Activated CD4-positive, alpha-beta T cell treated with anti-CD3 and anti-CD28 coated beads, Interleukin-2, amount 50 U/mL, for 48 hours (primary cell): ENCODE results near the gene KRTAP9-8.
"Not testable (repeated sequence)": the region's sequence is repeated elsewhere in the genome, so short reads cannot be mapped to it uniquely, and the experiment has no call there.

Experiments used
- DNase-seq, 2 experiments: peaks; one replicate each; pipeline ENCODE4 v3.0.0-alpha.2; 2020

Gene KRTAP9-8, protein sequence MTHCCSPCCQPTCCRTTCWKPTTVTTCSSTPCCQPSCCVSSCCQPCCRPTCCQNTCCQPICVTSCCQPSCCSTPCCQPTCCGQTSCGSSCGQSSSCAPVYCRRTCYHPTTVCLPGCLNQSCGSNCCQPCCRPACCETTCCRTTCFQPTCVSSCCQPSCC

DNA sequence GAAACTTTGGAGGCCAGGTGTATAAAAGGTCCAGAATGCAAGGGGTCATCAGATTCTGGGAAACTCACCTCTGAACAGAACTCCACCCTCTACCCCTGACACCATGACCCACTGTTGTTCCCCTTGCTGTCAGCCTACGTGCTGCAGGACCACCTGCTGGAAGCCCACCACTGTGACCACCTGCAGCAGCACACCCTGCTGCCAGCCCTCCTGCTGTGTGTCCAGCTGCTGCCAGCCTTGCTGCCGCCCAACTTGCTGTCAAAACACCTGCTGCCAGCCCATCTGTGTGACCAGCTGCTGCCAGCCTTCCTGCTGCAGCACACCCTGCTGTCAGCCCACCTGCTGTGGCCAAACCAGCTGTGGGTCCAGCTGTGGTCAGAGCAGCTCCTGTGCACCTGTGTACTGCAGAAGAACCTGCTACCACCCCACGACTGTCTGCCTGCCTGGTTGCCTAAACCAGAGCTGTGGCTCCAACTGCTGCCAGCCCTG is at the start of gene KRTAP9-8:
KRTAP9-8 (plus strand) TSS at position 51 of the 489 bp plus-strand sequence; CDS start at position 104, 53 bp downstream.
- DNase-seq: not testable (repeated sequence)

DNA sequence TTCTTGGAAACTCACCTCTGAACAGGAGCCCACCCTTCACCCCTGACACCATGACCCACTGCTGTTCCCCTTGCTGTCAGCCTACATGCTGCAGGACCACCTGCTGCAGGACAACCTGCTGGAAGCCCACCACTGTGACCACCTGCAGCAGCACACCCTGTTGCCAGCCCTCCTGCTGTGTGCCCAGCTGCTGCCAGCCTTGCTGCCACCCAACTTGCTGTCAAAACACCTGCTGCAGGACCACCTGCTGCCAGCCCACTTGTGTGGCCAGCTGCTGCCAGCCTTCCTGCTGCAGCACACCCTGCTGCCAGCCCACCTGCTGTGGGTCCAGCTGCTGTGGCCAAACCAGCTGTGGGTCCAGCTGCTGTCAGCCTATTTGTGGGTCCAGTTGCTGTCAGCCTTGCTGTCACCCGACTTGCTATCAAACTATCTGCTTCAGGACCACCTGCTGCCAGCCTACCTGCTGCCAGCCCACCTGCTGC is 47.9 kb upstream of the KRTAP9-8 start, which contains the start of gene KRTAP9-1:
KRTAP9-1 (plus strand) TSS at position 51 of the 482 bp plus-strand sequence; CDS start at position 51, 0 bp downstream.
- not testable (repeated sequence) for DNase-seq

DNA sequence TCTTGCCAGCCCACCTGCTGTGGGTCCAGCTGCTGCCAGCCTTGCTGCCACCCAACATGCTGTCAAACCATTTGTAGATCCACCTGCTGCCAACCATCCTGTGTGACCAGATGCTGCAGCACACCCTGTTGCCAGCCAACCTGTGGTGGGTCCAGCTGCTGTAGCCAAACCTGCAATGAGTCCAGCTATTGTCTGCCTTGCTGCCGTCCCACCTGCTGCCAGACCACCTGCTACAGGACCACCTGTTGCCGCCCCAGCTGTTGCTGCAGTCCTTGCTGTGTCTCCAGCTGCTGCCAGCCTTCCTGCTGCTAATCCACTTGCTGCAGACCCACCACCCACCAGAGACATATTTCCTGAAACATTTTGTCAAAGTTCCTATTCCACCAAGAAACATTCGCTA is 47.5 kb upstream of the KRTAP9-8 start:
- no peak for DNase-seq

DNA sequence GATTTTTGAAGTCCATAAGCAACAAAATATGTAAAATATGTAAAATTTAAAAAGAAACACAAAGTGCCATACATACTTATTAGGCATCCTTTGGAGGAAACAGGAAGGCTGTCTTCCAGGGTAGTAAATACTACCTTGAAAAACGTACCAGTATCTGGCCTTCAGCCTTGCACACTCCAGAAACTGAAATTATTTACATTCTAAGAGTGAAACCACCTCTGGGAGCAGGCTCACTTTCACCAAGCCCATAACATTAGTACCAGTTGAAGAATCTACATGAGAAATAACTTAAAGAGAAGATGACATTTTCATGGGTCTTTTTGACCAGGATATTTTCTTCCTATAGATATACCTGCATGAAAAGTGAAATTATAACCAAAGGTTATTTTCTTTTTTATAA is 41.7 kb upstream of the KRTAP9-8 start:
- DNase-seq: no peak

DNA sequence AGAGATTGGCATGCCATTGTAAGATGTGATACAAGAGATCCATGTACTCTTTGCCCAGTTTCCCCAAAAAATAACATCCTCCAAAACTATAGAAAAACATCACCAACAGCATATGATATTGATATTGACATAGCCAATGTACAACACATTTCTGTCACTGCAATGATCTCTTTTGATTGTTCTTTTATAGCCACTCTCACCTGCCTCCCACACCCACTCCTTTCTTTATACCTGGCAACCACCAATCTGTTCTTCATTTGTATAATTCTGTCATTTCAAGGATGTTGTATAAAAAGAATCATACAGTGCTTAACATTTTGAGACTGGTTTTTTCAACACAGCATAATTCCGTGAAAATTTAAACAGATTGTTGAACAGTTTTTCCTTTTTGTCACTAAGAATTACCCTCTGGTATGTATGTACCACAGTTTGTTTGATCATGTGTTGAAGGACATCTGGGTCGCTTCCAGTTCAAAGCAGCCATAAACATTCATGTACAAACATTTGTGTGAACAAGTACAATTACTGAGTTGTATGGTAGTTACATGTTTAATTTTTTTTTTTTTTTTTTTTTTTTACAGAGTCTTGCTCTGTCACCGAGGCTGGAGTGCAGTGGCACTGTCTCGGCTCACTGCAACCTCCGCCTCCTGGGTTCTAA is 38.2 kb upstream of the KRTAP9-8 start:
- DNase-seq: no peak

DNA sequence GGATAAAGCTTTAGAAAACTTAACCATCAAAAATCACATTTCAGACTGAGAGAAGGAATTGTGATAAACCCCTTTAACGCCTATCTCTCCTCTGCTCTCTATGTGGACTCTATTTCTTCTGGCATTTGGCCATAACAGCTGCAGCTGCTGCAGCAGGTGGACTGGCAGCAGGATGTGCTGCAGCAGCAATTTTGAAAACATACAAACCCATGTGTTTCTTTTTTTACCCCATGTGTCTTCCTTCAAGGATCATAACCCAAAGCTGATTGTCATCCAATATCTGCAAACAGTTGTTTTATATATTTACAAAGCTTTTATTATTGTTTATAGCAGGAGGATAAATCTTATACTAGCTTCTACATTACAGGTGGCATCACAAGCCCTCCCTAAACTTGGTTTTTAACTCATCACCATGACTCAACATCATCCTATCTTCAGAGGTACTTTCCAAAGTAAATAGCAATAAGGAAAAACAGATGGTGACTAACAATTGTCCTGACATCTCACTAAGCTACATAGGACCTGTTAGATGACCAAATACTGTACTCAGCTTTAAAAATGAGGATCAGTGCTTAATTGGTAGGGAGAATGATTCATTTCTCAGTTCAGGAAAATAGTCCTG is 25.8 kb upstream of the KRTAP9-8 start:
- no peak for DNase-seq

DNA sequence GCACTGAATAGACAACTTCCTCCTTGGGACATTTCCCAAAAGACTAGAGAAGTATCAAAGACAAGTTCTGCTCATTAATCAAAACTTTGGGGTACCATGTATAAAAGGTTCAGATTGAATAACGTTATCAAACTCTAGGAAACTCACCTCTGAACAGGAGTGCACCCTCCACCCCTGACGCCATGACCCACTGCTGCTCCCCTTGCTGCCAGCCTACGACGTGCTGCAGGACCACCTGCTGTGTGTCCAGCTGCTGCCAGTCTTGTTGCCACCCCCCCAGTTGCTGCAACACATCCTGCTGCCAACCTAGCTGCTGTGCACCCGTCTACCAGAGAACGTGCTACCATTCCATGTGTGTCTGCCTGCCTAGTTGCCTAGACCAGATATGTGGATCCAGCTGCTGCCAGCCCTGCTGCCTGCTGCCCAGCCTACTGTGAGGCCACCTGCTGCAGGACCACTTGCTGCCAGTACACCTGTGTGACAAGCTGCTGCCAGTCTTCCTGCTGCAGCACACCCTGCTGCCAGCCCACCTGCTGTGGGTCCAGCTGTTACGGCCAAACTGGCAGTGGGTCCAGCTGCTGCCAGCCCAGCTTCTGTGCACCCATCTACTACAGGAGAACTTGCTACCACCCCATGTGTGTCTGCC is 25.2 kb upstream of the KRTAP9-8 start:
- no peak for DNase-seq

DNA sequence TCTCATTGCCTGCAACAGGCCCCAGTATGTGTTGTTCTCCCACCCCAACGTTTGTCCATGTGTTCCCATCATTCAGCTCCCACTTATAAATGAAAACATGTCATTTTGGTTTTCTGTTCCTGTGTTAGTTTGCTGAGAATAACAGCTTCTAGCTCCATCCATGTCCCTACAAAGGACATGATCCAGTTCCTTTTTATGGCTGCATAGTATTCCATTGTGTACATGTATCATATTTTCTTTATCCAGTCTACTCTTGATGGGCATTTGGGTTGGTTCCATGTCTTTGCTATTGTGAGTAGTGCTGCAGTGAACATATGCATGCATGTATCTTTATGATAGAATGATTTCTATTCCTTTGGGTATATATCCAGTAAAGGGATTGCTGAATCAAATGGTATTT is 22.1 kb upstream of the KRTAP9-8 start:
- no peak for DNase-seq

DNA sequence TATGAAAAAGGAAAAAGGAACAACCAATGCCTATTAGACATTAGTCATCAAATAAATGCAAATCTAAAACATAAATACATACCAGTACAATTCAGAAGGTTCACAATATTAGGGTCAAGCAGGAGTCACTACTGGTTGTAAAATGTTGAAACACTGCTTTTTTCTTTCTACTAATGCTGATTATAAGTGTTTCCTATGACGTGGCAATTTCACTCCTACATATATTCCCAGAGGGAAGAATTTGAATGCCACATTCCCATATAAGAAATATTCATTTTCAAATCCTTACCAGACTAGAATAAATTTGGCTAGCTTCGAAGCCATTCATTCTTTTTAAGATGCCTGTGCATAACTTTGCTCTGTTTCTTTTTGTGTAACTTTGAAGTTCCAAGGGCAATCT is 14.0 kb upstream of the KRTAP9-8 start:
- DNase-seq: no peak

DNA sequence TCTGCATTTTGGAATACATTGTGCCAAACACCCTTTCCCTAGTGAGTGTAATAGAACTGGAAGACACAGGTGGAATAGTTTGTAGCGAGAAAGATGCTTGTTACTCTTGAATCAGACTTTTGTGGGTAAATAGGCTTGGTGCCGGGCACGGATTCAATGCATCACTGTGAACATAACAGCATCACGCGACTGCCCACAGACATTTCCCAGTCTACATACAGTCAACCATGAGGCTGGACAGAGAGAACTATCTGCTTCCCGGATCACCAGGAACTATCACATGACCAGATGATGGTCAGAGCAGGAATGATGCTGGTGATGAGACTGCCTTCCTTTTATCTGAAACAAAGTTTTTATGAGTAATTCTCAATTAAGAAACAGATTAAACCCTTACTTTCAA is 11.7 kb upstream of the KRTAP9-8 start:
- DNase-seq: no peak

DNA sequence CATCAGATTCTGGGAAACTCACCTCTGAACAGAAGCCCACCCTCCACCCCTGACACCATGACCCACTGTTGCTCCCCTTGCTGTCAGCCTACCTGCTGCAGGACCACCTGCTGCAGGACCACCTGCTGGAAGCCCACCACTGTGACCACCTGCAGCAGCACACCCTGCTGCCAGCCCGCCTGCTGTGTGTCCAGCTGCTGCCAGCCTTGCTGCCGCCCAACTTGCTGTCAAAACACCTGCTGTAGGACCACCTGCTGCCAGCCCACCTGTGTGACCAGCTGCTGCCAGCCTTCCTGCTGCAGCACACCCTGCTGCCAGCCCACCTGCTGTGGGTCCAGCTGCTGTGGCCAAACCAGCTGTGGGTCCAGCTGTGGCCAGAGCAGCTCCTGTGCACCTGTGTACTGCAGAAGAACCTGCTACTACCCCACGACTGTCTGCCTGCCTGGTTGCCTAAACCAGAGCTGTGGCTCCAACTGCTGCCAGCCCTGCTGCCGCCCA is 11.2 kb upstream of the KRTAP9-8 start, which contains the start of gene KRTAP9-2:
KRTAP9-2 (plus strand) TSS at position 51 of the 498 bp plus-strand sequence; CDS start at position 58, 7 bp downstream.
- not testable (repeated sequence) for DNase-seq

DNA sequence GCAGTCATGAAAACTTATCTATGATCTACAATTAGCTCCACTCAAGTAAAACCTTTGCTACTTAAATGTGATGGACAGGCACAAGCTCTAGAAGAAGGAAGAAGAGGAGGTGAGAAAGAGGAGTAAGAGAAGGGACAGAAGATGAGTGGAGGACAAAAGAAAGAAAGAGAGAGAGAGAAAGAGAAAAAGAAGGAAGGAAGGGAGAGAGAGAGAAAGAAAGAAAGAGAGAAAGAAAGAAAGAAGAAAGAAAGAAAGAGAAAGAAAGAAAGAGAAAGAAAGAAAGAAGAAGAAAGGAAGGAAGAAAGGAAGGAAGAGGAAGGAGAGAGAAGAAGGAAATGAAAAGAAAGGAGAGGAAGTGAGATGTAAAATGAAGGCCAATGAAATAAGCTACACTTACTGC is 7.7 kb upstream of the KRTAP9-8 start:
- DNase-seq: no peak

DNA sequence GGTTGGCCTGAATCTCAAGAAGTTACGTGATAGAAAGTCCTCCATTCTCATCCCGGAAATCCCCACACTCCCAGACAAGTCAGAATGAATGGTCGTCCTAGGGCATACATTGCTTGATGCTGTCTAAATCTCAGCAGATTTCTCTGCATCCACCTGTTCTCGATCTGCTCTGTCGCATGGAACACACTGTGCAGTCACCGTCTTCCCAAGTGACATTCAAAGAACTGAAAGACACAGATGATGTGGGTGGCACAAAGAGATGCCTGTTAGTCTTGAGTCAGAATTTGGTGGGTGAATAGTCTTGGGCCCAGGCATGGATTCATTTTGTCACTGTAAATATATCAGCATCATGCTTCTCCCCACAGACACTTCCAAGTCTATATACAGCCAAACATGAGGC is 6.1 kb upstream of the KRTAP9-8 start:
- no peak for DNase-seq

DNA sequence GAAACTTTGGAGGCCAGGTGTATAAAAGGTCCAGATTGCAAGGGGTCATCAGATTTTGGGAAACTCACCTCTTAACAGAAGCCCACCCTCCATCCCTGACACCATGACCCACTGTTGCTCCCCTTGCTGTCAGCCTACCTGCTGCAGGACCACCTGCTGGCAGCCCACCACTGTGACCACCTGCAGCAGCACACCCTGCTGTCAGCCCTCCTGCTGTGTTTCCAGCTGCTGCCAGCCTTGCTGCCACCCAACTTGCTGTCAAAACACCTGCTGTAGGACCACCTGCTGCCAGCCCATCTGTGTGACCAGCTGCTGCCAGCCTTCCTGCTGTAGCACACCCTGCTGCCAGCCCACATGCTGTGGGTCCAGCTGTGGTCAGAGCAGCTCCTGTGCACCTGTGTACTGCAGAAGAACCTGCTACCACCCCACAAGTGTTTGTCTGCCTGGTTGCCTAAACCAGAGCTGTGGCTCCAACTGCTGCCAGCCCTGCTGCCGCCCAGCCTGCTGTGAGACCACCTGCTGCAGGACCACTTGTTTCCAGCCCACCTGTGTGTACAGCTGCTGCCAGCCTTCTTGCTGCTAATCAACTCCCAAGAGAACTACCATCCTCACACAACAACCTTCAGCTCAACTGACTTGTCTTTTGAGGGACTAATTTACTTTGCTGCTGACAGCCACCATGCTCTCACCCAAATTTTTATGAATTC is 5.2 kb upstream of the KRTAP9-8 start, which contains the start of gene KRTAP9-3:
KRTAP9-3 (plus strand) TSS at position 51 of the 707 bp plus-strand sequence; CDS start at position 104, 53 bp downstream.
- not testable (repeated sequence) for DNase-seq

DNA sequence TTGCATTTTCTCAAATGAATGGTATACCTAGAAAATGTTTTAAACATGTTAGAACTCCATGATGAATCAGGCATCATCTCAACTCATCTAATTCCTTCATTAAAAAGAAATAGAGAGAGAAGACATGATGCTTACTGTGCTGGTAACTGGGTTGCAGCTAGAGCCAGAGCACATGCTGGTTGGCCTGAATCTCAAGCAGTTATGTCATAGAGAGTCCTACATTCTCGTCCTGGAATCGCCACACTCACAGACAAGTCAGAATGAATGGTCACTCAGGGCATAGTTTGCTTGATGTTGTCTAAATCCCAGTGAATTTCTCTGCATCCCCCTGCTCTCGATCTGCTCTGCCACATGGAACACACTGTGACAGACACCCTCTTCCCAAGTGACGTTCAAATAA is 683 bp upstream of the KRTAP9-8 start:
- DNase-seq: not testable (repeated sequence)

DNA sequence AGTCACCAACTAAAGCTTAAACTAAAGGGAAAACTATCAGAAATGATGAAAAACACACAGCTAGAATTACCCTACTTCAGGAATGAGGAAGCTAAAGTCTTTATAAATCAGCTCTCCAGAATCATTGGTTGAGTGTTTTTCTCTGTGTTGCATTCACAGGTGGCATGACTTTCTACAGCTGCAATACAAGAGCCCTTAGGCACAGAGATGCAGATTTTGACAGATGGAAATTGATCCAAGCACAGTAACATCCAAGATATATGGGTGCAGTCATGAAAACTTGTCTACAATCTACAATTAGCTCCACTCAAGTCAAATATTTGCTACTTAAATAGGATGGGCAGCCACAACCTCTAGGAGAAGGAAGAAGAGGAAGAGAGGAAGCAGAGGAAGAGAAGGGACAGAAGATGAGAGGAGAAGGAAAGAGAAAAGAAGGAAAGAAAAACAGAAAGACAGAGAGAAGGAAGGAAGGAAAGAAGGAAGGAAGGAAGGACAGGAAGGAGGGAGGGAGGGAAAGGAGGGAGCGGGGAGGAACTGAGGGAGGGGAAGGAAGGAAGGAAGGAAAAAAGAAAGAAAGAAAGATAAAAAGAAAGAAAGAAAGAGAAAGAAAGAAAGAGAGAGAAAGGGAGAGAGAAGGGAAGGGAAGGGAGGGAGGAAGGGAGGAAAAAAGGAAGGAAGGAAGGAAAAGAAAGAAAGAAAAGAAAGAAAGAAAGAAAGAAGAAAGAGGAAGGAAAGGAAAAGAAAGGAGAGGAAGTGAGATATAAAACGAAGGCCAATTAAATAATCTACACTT is 9.4 kb downstream of the KRTAP9-8 start:
- not testable (repeated sequence) for DNase-seq

DNA sequence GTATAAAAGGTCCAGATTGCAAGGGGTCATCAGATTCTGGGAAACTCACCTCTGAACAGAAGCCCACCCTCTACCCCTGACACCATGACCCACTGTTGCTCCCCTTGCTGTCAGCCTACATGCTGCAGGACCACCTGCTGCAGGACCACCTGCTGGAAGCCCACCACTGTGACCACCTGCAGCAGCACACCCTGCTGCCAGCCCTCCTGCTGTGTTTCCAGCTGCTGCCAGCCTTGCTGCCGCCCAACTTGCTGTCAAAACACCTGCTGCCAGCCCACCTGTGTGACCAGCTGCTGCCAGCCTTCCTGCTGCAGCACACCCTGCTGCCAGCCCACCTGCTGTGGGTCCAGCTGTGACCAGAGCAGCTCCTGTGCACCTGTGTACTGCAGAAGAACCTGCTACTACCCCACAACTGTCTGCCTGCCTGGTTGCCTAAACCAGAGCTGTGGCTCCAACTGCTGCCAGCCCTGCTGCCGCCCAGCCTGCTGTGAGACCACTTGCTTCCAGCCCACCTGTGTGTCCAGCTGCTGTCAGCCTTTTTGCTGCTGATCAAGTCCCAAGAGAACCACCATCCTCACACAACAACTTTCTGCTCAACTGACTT is 11.9 kb downstream of the KRTAP9-8 start, which contains the start of gene KRTAP9-4:
KRTAP9-4 (plus strand) TSS at position 51 of the 604 bp plus-strand sequence; CDS start at position 85, 34 bp downstream.
- DNase-seq: not testable (repeated sequence)

DNA sequence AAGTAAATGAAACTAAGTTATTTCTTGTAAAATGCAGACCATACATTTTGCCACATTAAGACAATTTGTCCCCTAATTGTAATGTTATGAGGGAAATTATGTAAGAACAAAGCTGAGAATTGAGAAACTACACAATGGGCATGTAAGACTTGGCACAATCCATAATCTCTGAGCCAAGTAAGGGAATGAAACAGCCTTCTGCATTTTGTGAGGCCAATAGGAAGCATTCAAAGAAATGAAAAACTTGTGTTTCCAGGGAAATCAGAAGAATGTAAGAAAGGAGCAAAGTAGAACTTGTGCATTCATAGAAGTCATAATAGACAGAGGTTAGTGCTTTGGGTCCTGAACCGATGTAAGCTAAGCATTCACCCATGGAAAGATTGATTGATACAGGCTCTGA is 13.5 kb downstream of the KRTAP9-8 start:
- DNase-seq: no peak

DNA sequence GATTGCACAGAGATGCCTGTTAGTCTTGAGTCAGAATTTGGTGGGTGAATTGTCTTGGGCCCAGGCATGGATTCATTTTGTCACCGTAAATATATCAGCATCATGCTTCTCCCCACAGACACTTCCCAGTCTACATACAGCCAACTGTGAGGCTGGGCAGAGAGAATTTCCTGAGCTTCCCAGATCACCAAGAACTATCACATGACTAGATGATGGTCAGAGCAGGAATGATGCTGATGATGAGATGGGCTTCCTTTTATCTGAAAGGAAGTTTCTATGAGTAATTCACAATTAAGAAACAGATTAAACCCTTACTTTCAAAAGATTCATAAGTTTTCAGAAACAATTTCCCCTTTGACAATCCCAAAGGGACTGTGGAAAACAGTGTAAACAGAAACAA is 17.1 kb downstream of the KRTAP9-8 start:
- no peak for DNase-seq
